Fibroblast of pulmonary artery (primary cell): ENCODE results near the gene MYOF.
A peak's percentile ranks its signal among the peaks of the same experiment; 100 is the strongest.
"Not testable (repeated sequence)": the region's sequence is repeated elsewhere in the genome, so short reads cannot be mapped to it uniquely, and the experiment has no call there.

Experiments
- DNase-seq: peaks from one replicate; pipeline ENCODE4 v3.0.0-alpha.2; 2010; ENCODE audit warnings: low read depth
- H3K4me3 ChIP-seq: replicated peaks from 2 replicates; pipeline ENCODE4 v1.5.1; 2011; ENCODE audit warnings: low read depth, mild to moderate bottlenecking, control low read depth, low read length, moderate library complexity
- CTCF ChIP-seq: IDR thresholded peaks from 2 replicates; pipeline ENCODE4 v1.5.1; 2011; ENCODE audit warnings: mild to moderate bottlenecking, control low read depth, low read length, inconsistent platforms; ENCODE audit errors: missing control alignments

The MYOF gene

GRCh38 chr10:93288679-93289634, 193.2 kb downstream of the MYOF start:
- H3K4me3 ChIP-seq: no peak overlapping the region
- peak; percentile 78 for TF ChIP-seq CTCF
- DNase-seq: peak; percentile 91

GRCh38 chr10:93287775-93288174, 194.4 kb downstream of the MYOF start:
- TF ChIP-seq CTCF: no peak
- no peak overlapping the region for H3K4me3 ChIP-seq
- DNase-seq: no peak

GRCh38 chr10:93284246-93284645, 197.9 kb downstream of the MYOF start:
- H3K4me3 ChIP-seq, DNase-seq: not testable (repeated sequence)

- DNase-seq: no peak
- no peak for TF ChIP-seq CTCF
Observed at GRCh38 chr10:93281367-93281720, 200.8 kb downstream of the MYOF start.

GRCh38 chr10:93280699-93281366, 201.3 kb downstream of the MYOF start:
- no peak overlapping the region for H3K4me3 ChIP-seq
- DNase-seq: no peak
- TF ChIP-seq CTCF: no peak

More at GRCh38 chr10:93281367-93281720, 200.8 kb downstream of the MYOF start:
- H3K4me3 ChIP-seq: no peak overlapping the region

GRCh38 chr10:93280121-93280698, 201.9 kb downstream of the MYOF start:
- no peak for DNase-seq
- no peak for TF ChIP-seq CTCF
- no peak overlapping the region for H3K4me3 ChIP-seq

GRCh38 chr10:93277360-93277759, 204.8 kb downstream of the MYOF start:
- TF ChIP-seq CTCF: no peak
- H3K4me3 ChIP-seq: no peak overlapping the region
- no peak for DNase-seq
